NCI-H526 treated with DMSO at 0.1 percent for 48 hours (cell line): ENCODE data around the gene SYT10.
"Not testable (repeated sequence)": the region's sequence is repeated elsewhere in the genome, so short reads cannot be mapped to it uniquely, and the experiment has no call there.

Experiments
- DNase-seq: peaks from one replicate; lab custom pipeline; 2025; lab: John Stamatoyannopoulos, UW

The SYT10 gene

GRCh38 chr12:33331961-33332398, 107.6 kb downstream of the SYT10 start:
- not testable (repeated sequence) for DNase-seq

GRCh38 chr12:33330940-33331339, 108.7 kb downstream of the SYT10 start:
- DNase-seq = no peak
